GM12878 (cell line): ENCODE data around the gene SPG7. TPM values are rescaled to one million over a fixed set of nuclear protein-coding genes. Genes with fewer than 3 reads are reported as not detected.

Experiments used
- ATAC-seq: fragments of 200-7000 bp; cut with Tn5 transposase; 3 replicates; pipeline ENCODE4 v1.9.1; 2020; ENCODE audit warnings: mild to moderate bottlenecking, moderate library complexity
- BruUV-seq: library from RNA; stranded (reverse); fragments of 400-500 nt; replicated peaks from 2 replicates; lab custom pipeline; 2021; lab: Mats Ljungman, UMichigan
- CTCF ChIA-PET: fragments of 300-600 bp; sonication (Branson Sonifier 250); formaldehyde crosslinking; extraction: SDS; loops from one replicate; lab custom pipeline; 2021; ENCODE audit warnings: inconsistent platforms; lab: Yijun Ruan, JAX
- POLR2A ChIA-PET: fragments of 350-600 bp; formaldehyde crosslinking; extraction: SDS; loops from one replicate; lab custom pipeline; 2021; ENCODE audit warnings: inconsistent platforms; lab: Charles Lee
- RAD21 ChIA-PET: fragments of 300-600 bp; sonication (Branson Sonifier 250); formaldehyde crosslinking; loops from one replicate; lab custom pipeline; 2023; ENCODE audit warnings: antibody characterized with exemption; ENCODE audit not compliant: unreplicated experiment; lab: Charles Lee
- SMC1A ChIA-PET: fragments of 300-600 bp; sonication (Branson Sonifier 250); formaldehyde crosslinking; loops from one replicate; lab custom pipeline; 2023; ENCODE audit not compliant: unreplicated experiment, uncharacterized antibody; lab: Charles Lee
- DNase-seq: peaks from one replicate; pipeline ENCODE4 v3.0.0-alpha.2; 2011; ENCODE audit warnings: low read depth, low spot score
- FAIRE-seq: peaks from 3 replicates; lab custom pipeline; 2011; peaks lifted over from hg19 to GRCh38; lab: Jason Lieb, UNC
- H2AFZ ChIP-seq: 2 replicates; pipeline ENCODE4 v1.6.0; 2011; ENCODE audit warnings: low read depth, low read length, control low read depth; ENCODE audit not compliant: control insufficient read depth
- H3K27ac ChIP-seq: 2 replicates; pipeline ENCODE4 v1.5.1; 2011; ENCODE audit warnings: control low read depth; ENCODE audit not compliant: control insufficient read depth, insufficient read depth
- H3K27me3 ChIP-seq, 2 experiments: replicated peaks in 1 of 2; 2 replicates each; pipeline versions ENCODE4 v1.6.0 to v1.6.1; 2011; ENCODE audit warnings: low read length in 1 of 2; ENCODE audit not compliant: control insufficient read depth in 2 of 2, insufficient read depth in 2 of 2
- H3K36me3 ChIP-seq, 2 experiments: 2 replicates each; pipeline ENCODE4 v1.5.1; 2011; ENCODE audit warnings: low read length in 1 of 2; ENCODE audit not compliant: control insufficient read depth in 2 of 2, insufficient read depth in 2 of 2
- H3K4me1 ChIP-seq: 2 replicates; pipeline ENCODE4 v1.6.1; 2011; ENCODE audit warnings: mild to moderate bottlenecking, low read length, moderate library complexity, mixed read lengths; ENCODE audit not compliant: control insufficient read depth, insufficient read depth
- H3K4me2 ChIP-seq: 2 replicates; pipeline ENCODE4 v1.6.0; 2011; ENCODE audit warnings: control low read depth; ENCODE audit not compliant: control insufficient read depth, insufficient read depth
- H3K4me3 ChIP-seq: fragments of 200-600 bp; sonication (generic); 2 replicates; pipeline ENCODE4 v1.5.1; 2016
- H3K79me2 ChIP-seq: 2 replicates; pipeline ENCODE4 v1.6.0; 2011; ENCODE audit warnings: low read length; ENCODE audit not compliant: control insufficient read depth, insufficient read depth
- H3K9ac ChIP-seq: 2 replicates; pipeline ENCODE4 v1.8.0; 2011; ENCODE audit warnings: low read length, control low read depth, mixed read lengths; ENCODE audit not compliant: control insufficient read depth, insufficient read depth
- H3K9me3 ChIP-seq: replicated peaks from 3 replicates; pipeline ENCODE4 v1.5.1; 2011; ENCODE audit warnings: mild to moderate bottlenecking, low read length; ENCODE audit not compliant: control insufficient read depth, insufficient read depth
- H4K20me1 ChIP-seq: 2 replicates; pipeline ENCODE4 v1.6.0; 2011; ENCODE audit not compliant: control insufficient read depth, insufficient read depth
- ATF7 ChIP-seq: fragments of 450-650 bp; IDR thresholded peaks from 2 replicates; pipeline ENCODE4 v1.6.1; 2016; ENCODE audit warnings: low read depth, mild to moderate bottlenecking
- BRCA1 ChIP-seq: IDR thresholded peaks from 2 replicates; pipeline ENCODE4 v1.6.1; 2011; ENCODE audit warnings: low read depth, low read length, improper control_type of control experiment
- CBX5 ChIP-seq: sonication (generic); IDR thresholded peaks from 2 replicates; pipeline ENCODE4 v1.6.1; 2016; ENCODE audit warnings: low read depth, moderate library complexity, mild to moderate bottlenecking, inconsistent platforms
- DPF2 ChIP-seq: fragments of 450-650 bp; IDR thresholded peaks from 2 replicates; pipeline ENCODE4 v1.6.1; 2017; ENCODE audit warnings: mild to moderate bottlenecking
- E4F1 ChIP-seq: fragments of 450-650 bp; IDR thresholded peaks from 2 replicates; pipeline ENCODE4 v1.6.1; 2018; ENCODE audit warnings: borderline replicate concordance, mild to moderate bottlenecking; ENCODE audit not compliant: partially characterized antibody
- EGR1 ChIP-seq, 2 experiments: IDR thresholded peaks; 1 replicate in 1 of 2; 2 replicates in 1 of 2; pipeline ENCODE4 v1.6.1; 2011 to 2012; ENCODE audit warnings: low read depth in 2 of 2, low read length in 2 of 2, borderline replicate concordance in 1 of 2, mild to moderate bottlenecking in 1 of 2, moderate library complexity in 1 of 2
- ELK1 ChIP-seq: IDR thresholded peaks from 2 replicates; pipeline ENCODE4 v1.6.1; 2012; ENCODE audit warnings: low read depth, low read length, improper control_type of control experiment
- ETV6 ChIP-seq, 2 experiments: fragments of 450-650 bp in 1 of 2; IDR thresholded peaks in 1 of 2; conservative IDR thresholded peaks in 1 of 2; 2 replicates each; pipeline ENCODE4 v1.6.1; 2014; ENCODE audit warnings: antibody characterized with exemption in 1 of 2, borderline replicate concordance in 1 of 2, low read depth in 1 of 2, mild to moderate bottlenecking in 1 of 2, moderate library complexity in 1 of 2
- NBN ChIP-seq: fragments of 450-650 bp; IDR thresholded peaks from 2 replicates; pipeline ENCODE4 v1.6.1; 2016
- PBX3 ChIP-seq: IDR thresholded peaks from 2 replicates; pipeline ENCODE4 v1.6.1; 2011; ENCODE audit warnings: mild to moderate bottlenecking, low read depth, low read length, moderate library complexity; ENCODE audit not compliant: insufficient replicate concordance
- RCOR1 ChIP-seq: conservative IDR thresholded peaks from 2 replicates; pipeline ENCODE4 v1.6.1; 2012; ENCODE audit warnings: low read depth, low read length, improper control_type of control experiment
- RFX5 ChIP-seq: IDR thresholded peaks from 2 replicates; pipeline ENCODE4 v1.6.1; 2011; ENCODE audit warnings: low read depth, low read length, improper control_type of control experiment
- SPI1 ChIP-seq: IDR thresholded peaks from 2 replicates; pipeline ENCODE4 v1.6.1; 2011; ENCODE audit warnings: low read depth, mild to moderate bottlenecking, low read length, moderate library complexity, borderline replicate concordance; ENCODE audit not compliant: insufficient read depth
- TCF12 ChIP-seq: IDR thresholded peaks from 2 replicates; pipeline ENCODE4 v1.6.1; 2011; ENCODE audit warnings: low read depth, mild to moderate bottlenecking, low read length
- TCF3 ChIP-seq: IDR thresholded peaks from 2 replicates; pipeline ENCODE4 v1.6.1; 2012; ENCODE audit warnings: low read depth, mild to moderate bottlenecking, low read length, borderline replicate concordance; ENCODE audit not compliant: insufficient read depth
- WGBS: methylation state at CpG from one replicate; pipeline ENCODE4 v1.1.6; 2016; ENCODE audit warnings: low lambda C conversion rate; ENCODE audit not compliant: insufficient replicate concordance, insufficient coverage; ENCODE audit errors: missing lambda C conversion rate; 5-methylcytosine and 5-hydroxymethylcytosine counted together
- in situ Hi-C: fragments of 300-500 bp; cut with MboI; formaldehyde crosslinking; loops from 9 replicates; pipeline ENCODE4 v1.14.3; 2018; ENCODE audit warnings: mixed read lengths
- intact Hi-C: fragments of 100-400 bp; cut with micrococcal nuclease; formaldehyde crosslinking; loops from one replicate; pipeline ENCODE4 v1.14.2; 2022; ENCODE audit not compliant: unreplicated experiment
- polyA plus RNA-seq, 11 experiments: library from polyadenylated mRNA; depleted of rRNA in 4 of 11; unstranded in 6 of 11; stranded (reverse) in 5 of 11; fragments of >200 nt; fragmentation: Nextera tagmentation in 4 of 11; fragmentation: Illumina TruSeq in 1 of 11; extraction: Ambion mirVana in 4 of 11; extraction: Trizol in 1 of 11; gene quantifications; 1 replicate in 1 of 11; 2 replicates in 10 of 11; pipeline versions ENCODE4 v1.2.1 to v1.2.3, GENCODE V29; 2011 to 2016; ENCODE audit warnings: inconsistent platforms in 2 of 11, missing spikeins in 2 of 11, low read depth in 1 of 11
- total RNA-seq, 4 experiments: library from RNA; depleted of rRNA in 3 of 4; stranded (reverse); fragments of >200 nt in 3 of 4; fragmentation: Illumina TruSeq in 1 of 4; extraction: Trizol in 1 of 4; gene quantifications; 2 replicates each; pipeline versions ENCODE4 v1.2.1 to v1.2.3, GENCODE V29; 2013 to 2021
- TF ChIP-seq, protein P1 (sequence below): IDR thresholded peaks from 2 replicates; pipeline ENCODE4 v1.6.1; 2012; ENCODE audit warnings: low read length, inconsistent platforms

The SPG7 gene
- total and polyA plus RNA-seq, 10 of the 15 experiments (the other 5 are each of a cell fraction or from before 2014, with no cell fraction given) = 5.9 to 75.9 (median 52.5) TPM

- no peak for TF ChIP-seq PBX3
- TF ChIP-seq TCF12 = no peak
These were observed 94.9 kb downstream of the SPG7 start (continued) for GRCh38 chr16:89602952-89603590.

GRCh38 chr16:89604764-89605163, 96.6 kb downstream of the SPG7 start:
- no peak overlapping the region for H3K9ac ChIP-seq
- no peak for DNase-seq
- POLR2A ChIA-PET = no interaction called here
- in situ Hi-C loops = no loop called here
- H3K4me2 ChIP-seq = no peak overlapping the region
- FAIRE-seq = no peak
- no TSS peak for BruUV-seq
- H3K36me3 ChIP-seq = no peaks in the 10 kb centered on the region
- H3K9me3 ChIP-seq = no peaks in the 10 kb centered on the region
- no peak overlapping the region for H3K4me3 ChIP-seq
- ATAC-seq = no peak
- SMC1A ChIA-PET = no interaction called here
- H3K4me1 ChIP-seq = no peaks in the 10 kb centered on the region
- RAD21 ChIA-PET = no interaction called here
- no peak overlapping the region for H2AFZ ChIP-seq
- no peaks in the 10 kb centered on the region for H3K27me3 ChIP-seq
- no peaks in the 10 kb centered on the region for H3K79me2 ChIP-seq
- CTCF ChIA-PET = no interaction called here
- 56% methylated on average over 16 of the region's 16 CpGs for WGBS
- TF ChIP-seq ETV6 (conservative IDR thresholded peaks at IDR 0.05 in 1 of 2, IDR thresholded peaks at IDR 0.05 in 1 of 2; ENCODE audit: borderline replicate concordance in 1 of 2, low read depth in 1 of 2) (no peak), TCF3 (no peak), DPF2 (no peak), ELK1 (no peak), RCOR1 (no peak), SPI1 (no peak), BRCA1 (no peak), RFX5 (no peak), E4F1 (no peak), EGR1 (IDR thresholded peaks at IDR 0.05; ENCODE audit: borderline replicate concordance in 1 of 2, low read depth in 2 of 2, low read length in 2 of 2) (no peak), NBN (no peak), CBX5 (no peak), ATF7 (no peak)
- TF ChIP-seq, protein P1, sequence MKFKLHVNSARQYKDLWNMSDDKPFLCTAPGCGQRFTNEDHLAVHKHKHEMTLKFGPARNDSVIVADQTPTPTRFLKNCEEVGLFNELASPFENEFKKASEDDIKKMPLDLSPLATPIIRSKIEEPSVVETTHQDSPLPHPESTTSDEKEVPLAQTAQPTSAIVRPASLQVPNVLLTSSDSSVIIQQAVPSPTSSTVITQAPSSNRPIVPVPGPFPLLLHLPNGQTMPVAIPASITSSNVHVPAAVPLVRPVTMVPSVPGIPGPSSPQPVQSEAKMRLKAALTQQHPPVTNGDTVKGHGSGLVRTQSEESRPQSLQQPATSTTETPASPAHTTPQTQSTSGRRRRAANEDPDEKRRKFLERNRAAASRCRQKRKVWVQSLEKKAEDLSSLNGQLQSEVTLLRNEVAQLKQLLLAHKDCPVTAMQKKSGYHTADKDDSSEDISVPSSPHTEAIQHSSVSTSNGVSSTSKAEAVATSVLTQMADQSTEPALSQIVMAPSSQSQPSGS = no peak
- TF ChIP-seq, all 136 proteins: peak for 0
- intact Hi-C loops = no loop called here
- H4K20me1 ChIP-seq = no peaks in the 10 kb centered on the region
- no peak overlapping the region for H3K27ac ChIP-seq
